ENCODE data around the gene FKBP1A.

FKBP1A gene

DNA sequence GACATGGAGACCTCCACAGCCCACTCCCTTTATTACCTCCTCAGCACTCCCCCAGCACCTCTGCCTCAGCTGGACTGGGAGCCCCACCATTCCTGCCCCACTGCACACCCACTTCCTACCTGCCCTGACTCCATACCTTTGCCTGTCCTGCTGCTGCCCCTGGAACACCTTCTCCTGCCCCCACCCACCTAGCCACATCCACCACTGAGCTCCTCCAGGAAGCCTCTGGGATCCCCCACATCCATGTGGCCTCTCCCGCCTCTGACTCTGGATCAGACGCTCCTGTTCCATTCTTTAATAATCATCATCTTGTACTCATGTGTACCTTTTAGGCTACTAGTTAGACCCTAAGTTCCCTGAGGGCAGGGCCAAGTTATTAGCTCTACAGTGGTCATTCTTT lies 61.8 kb downstream of the FKBP1A start:
- DNase-seq, result no peak

DNA sequence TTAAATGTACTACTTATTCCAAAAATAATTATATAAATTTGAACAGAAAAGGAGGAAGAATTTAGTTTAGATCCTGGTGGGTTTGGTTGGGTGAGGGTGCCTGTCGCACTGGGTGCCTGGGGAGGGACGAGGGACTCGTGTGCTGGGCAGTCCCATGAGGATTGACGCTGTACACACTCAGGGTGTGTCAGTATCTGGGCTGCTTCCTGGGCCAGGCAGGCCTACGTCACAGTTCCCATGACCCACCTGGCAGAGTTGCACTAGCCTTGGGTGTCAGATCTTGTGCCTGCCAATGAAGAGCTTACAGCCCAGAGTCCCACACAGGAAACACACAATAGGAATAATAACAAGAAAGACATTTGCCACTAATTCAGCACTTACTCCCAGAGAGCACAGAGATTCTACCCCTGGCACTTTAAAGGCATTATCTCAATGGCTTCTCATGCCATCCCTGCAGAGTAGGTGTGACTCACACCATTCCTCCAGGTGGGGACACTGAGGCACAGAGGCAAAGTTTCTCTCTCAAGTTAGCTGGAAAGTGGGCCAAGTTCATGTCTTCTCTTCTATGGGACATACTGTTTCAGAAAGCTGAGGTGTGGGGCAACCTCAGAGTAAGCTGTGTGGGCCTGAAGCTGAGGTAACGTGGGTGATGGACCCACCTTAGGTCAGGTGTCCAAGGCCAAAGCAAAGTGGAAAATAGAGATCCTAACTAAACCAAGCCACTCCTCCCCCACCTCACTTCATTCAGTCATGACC lies 62.6 kb downstream of the FKBP1A start:
- no peak for DNase-seq

DNA sequence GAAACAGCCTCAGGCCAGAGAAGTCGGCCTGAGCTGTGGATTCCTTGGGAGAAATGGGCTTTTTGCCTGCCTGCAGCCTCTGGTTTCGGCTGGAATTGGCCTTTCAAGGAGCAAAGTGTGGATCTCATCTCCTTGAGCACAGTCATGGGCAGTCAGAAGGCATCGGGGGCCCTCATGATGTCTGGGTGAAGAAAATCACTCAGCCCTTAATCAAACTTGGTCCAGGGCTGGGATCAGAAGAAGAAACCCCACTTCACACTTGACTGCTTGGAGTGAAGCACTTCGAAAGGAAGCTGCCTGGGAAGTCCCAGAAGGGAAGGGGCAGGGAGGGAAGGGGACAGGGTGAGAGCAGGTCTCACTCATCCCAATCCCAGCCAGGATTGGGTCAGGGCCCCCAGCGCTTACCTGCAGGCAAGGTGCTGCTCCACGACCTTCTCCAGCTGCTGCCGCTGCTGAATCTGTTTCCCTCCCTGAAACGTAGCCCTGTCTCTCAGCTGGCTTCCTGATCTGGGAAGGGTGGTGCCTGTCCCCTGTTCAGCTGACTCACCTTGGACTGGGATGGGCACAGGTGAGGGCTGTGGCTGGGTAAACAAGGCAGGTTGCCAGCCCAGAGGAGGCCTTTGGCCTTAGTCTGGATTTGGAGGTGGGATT lies 64.0 kb downstream of the FKBP1A start, which contains the start of gene SDCBP2:
Gene SDCBP2, minus strand, starts transcription at position 460 of the 651 bp plus-strand sequence. CDS start 8,723 bp downstream, outside the sequence.
- no peak for DNase-seq

DNA sequence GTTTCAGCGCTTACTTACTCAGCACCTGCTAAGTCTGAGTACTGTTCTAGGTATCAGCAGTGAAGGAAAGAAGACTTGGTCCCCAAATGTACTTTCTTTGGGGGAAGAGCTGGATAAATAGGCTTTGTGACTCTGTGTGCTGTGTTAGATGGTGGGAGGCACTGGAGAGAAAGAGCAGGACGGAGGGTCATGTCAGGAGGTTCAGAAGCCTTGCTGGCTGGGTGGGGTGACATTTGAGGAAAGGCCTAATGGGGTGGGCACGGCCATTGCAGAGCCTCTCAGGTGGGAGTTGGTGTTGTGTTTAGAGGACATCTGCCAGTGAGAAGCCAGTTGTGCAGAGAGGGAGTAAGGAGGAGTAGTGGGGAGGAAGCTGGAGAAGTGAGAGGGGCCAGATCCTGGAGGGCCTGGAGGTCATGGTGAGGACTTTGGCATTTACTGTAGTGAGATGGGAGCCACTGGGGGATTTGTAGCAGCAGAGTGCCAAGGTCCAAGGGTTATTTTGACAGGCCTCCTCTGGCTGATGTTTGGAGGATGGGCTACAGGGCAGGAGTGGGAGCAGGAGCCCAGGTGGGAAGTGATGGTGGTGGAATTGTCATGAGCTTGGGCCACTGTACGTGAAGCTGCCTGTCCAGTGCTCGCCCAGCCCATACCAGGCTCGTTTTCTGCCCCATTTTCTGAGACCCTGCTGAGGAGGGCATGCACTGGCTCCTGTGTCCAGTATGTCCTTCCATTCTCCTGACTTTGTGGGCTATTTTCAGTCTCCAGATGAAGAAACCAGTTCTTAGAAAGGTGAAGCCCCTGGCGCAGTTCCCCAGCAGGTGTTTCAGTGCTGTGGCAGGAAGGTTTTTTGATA lies 64.8 kb downstream of the FKBP1A start:
- DNase-seq, result no peak

DNA sequence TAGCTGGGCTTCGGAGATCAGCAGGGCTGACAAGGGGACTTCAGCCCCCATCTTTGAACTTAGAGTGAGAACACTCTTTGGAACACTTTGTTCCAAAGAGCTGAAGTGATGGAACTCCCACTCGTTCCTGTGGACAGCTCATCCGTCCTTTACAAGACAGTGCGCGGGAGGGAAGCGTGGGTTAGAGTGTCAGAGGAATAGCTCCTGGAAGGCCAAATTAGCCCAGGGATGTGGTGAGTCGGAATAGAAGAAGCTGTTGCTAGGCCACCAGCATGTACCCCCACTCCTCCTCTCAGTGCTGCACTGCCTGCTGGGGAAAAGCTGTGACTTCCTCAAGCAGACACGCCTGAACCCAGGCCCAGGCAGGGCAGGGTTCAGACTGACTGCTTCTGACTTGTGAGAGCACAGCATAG lies 65.6 kb downstream of the FKBP1A start:
- DNase-seq, result no peak

DNA sequence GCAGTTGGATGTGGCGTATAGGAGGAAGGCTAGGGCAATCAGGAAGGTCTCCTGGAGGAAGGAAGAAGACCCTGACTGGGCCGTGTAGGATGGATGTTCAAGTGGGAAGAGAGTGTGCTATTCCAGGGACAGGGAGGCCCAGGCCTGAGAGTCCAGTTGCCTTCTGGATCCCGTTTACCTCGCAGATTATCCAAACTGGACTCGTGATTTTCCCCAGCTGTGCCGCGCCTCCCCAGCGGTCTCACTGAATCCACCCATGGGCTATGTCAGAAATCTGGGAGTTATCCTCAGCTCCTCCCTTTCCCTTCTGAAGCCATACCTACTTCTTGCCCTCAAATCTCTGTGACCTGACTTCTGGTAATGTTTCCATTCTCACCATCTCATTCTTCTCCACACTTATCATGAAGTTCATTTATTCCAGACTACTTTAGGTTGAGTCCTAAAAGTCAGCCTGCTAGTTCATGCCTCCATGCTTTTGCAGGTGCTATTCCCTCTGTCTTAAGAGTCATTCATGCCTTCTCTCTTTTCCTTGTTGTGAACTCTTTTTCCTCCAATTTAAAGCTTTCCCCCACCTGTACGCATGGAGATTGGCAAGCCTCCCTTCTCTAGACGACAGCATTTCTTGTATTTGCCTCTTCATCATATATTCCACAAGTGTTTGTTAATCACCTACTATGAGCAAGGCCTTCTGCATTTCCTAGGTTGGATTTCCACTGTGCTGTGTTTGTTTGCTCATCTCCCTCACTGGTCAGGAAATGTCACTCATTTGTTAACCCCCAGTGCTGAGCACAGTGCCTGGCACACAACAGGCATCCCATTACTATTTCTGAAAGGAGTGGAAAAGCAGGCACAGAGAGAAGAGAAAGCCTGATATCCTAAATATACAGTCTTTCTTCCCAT lies 66.6 kb downstream of the FKBP1A start:
- no peak for DNase-seq

DNA sequence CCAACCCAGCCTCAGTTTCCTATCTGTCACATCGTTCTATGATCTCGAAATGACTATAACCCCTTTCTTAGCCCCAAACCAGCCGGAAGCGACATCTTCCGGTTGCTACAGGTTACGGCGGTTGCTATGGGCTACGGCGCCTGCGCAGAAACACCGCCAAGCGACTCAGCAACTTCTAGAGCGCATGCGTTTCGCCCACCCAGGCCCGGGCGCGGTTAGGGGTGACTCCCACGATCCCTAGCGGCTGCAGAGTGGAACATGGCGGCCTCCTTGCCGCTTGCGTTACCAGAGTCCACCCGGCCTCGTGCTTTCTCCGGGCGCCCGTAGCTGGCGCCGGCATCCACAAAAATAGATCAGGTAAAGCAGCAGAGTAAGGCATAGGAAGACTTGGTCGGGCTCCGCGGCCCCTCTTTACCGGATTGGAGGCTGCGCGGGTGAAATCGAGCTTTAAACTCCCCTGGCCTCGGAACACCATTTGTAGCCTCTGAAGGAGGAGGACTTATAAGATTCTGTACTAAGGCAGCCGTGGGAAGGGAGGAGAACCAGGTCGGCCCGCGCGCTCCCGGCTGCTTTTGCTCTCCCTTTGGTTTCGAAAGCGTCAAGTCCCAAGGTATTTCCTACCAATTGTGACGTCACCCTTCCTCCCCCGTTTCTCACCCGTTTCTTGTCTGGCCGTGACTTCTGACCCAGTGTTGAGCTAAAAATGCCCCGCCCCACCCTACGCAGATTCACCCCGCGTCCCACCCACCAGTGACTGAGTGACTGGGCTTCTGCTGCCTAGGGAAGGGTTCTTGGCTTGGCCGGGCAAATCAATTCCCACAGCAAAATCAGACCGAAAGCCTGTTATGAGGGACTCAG lies 67.5 kb downstream of the FKBP1A start:
- DNase-seq, result peak; percentile 98

DNA sequence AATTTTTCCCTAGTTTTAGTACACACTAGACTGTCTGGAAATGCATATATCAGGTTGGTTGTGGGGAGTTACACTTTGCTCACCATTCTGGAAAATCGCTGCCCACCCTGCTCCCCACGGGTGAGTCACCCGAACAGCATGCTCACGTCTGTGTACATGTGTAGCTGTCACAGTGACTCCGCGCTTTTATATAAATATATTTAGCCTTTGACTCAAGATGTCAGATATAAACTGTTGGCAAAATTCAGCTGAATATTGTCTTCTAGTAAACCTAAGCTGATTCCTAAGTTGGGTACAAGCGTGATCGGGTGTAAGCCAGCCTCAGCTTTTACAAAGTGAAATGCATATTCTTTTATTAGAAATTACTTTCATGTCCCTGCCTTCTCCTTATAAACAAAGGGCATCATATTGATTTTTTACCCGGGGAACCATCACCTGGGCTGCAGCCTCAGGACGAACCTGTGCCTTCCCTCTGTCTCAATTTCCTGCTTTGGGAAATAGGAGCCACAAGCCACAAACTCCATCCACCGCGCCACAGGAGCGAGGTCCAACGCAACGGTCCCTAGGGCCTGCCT lies 68.2 kb downstream of the FKBP1A start:
- DNase-seq, result no peak

DNA sequence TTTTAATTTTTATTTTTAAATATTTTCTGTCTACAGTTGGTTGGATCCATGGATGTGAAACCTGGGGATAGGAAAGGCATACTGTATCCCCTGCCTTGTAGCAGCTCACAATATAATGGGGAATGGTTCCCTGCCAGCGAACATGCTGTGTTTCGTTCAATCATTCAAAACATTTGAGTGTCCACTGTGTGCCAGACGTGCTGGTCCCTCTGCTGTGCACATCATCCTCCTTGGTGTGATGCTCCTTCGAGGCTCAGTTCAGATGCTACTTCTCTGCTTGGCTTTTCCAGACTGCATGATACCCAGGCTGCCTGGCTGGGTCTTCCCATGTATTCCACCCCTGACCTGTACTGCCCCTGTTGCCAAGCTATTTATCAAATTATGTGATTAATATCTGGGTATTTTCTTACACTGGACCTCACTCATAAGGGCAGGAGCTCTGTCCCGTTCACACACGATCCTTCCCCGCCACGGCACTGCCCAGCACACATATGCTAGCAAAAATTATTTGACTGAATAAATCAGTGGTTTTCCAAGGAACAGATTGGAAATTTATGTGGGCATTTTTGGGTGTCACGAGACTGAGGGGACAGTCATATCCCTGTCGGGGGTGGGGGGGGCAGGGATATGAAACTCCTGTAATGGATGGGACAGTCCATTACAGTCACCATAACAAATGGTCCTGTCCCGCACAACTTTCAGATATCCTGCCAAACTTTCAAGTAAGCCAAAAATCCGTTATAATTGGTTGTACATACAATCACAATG lies 68.8 kb downstream of the FKBP1A start:
- no peak for DNase-seq

DNA sequence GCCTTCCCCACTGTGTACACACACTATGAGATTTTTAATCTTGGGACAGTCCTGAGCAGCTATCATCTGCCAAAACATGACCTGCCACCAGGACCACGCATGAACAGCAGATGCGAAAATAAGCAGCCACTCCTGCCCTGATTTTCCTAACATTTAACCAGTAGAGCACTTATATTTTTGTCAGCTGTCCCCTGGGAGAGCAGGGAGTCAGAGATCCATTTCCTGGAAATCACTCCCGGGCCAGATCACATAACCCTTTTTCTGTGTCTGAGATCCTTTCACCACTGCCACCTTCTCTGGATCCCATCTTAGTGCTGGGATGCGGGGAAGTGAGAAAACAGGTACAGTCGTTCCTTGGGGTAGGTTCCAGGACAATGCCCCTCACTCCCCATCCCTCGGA lies 69.6 kb downstream of the FKBP1A start:
- DNase-seq, result no peak

DNA sequence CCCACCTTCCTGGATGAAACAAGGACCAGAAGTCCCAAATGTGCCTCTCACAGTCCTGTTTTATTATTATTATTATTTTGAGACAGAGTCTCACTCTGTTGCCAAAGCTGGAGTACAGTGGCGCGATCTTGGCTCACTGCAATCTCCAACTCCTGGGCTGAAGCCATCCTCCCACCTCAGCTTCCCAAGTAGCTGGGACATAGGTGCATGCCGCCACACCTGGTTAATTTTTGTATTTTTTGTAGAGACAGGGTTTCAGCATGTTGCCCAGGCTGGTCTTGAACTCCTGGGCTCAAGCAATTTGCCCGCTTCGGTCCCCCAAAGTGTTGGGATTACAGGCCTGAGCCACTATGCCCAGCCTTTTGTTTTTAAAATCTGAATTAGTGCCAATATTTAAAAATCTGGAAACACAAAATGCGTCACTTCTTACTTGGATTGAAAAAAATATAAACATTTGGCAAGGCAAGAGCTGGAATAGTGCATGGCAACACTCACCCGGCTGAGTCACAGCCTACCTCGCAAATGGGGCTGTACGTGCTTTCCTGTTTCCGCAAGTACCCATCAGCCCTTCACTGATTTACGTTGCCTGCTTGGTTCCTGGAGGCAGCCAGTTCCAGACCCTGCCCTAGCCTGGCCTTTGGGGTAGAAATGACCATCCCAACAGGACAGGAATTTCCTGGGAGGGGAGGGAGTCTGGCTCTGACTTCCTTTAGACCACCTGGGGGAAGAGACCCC lies 70.2 kb downstream of the FKBP1A start:
- no peak for DNase-seq

DNA sequence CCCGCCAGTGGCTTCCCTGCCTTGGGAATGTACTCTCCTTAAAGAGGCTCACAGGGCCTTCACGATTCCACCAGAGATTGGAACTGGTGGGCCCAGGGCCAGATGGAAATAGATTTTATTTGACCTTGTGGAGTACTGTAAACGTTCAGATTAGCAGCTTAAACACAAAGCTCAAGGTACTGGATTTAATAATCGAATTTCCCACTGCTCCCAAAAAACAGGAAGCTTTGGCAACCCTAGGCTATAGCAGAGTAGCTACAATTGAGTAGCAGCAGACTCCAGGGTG lies 71.3 kb downstream of the FKBP1A start:
- DNase-seq, result no peak

DNA sequence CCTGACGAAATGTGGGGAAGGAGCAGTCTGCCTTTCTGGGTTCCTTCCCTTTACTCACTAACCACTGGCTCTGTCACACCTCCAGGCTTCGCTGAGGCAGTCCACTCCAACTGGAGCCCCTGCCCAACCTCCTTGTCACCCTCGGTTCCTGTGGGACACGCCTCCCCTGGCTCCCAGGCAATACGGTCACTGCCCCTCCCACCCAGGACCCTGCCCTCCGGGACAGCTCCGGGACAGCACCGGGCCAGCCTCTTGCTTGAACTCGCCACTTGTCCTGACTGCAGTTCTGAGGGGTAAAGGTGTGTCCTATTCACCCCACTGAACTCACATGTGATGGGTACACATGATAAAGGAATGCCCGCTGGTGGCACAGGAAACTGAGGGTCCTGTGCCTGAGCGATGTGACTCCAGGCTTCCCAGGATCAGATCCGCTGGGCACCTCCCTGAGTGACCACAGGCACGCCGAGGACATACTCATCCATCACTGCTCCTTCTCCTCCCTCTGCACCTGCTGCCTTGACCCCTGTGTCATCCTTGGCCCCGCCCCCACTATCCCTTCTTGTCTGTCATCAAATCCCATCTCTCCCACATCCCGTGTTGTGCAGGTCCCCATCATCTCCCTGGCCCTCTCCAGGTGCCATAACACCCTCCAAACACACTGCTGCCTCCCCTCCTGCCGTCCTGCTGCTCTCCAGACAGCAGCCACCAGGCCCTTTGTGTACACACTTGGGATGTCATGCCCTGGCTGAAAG lies 71.8 kb downstream of the FKBP1A start:
- no peak for DNase-seq

DNA sequence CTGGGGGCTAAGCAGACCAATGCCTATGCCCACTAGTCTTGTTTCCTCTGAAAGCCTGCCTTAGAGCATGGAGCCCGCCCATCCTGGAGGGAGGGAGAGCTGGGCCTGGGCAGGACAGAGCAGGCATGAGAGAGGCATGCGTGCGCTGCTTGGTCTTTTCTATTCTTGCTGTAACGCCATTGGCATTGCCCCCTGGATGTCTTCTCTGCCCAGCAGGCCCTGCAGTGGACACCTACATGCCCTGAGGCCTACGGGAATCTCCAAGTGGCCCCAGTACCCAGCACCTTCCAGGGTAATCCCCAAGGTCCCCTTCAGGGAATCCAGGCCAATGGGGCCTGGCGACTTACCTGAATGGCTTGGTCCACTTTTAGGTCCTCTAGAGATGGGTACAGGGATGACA lies 72.8 kb downstream of the FKBP1A start:
- no peak for DNase-seq

DNA sequence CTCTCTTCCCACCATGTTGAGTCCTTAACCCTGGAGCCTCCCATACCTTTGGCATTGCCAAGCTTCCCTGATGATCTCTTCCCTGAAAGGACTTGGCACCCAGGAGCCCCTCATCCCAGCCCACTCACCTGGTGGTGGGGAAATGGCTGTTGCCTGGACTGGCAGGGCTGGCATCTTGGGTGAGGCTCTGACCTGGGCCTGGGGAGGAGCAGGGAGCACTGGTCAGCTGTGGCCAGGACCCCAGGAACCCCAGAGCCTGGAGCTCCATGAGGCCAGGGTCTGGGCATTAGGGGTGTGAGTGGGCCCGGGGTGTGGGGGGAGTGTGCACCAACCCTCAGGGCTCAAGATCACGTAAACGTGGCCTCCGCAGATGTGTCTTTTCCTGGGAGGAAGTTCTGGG lies 73.4 kb downstream of the FKBP1A start:
- DNase-seq, result no peak

DNA sequence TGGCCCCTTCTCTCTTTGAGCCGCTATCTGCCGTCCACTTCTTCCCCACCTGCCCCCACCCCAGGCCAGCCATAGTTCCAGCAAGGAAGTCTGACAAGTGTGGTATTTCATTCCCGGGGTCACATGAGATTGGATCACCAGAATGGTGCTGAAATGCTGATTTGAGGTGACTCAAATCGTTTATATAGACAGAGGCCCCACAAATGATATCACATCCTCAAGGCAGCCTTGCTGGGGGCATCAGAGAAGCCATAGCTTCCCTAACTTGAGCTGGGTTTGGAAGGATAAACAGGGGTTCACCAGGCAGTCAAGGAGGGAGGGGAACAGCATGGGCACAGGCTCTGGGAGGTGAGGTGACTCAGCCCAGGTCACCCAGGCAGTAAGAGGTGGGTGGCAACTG lies 73.8 kb downstream of the FKBP1A start:
- DNase-seq, result no peak
